ENCODE measurements around the gene ATXN10.

Gene ATXN10

GRCh38 chr22:45848904-45849303, 177.3 kb downstream of the ATXN10 start:
- DNase-seq, result no peak

GRCh38 chr22:45852826-45853225, 181.2 kb downstream of the ATXN10 start:
- DNase-seq, result no peak

- no peak for DNase-seq
These were observed 184.3 kb downstream of the ATXN10 start for GRCh38 chr22:45855961-45856360.

- DNase-seq, result no peak
These were observed 185.9 kb downstream of the ATXN10 start for GRCh38 chr22:45857519-45857918.

GRCh38 chr22:45859231-45860161, 187.9 kb downstream of the ATXN10 start:
- DNase-seq, result no peak

GRCh38 chr22:45860201-45860600, 188.6 kb downstream of the ATXN10 start:
- DNase-seq, result no peak

GRCh38 chr22:45861259-45861658, 189.6 kb downstream of the ATXN10 start:
- DNase-seq, result no peak

GRCh38 chr22:45863981-45864751, 192.5 kb downstream of the ATXN10 start:
- DNase-seq, result peak in 34 of 56 donors; percentile 13 to 77 (median 48)

- DNase-seq, result no peak
These were observed 193.4 kb downstream of the ATXN10 start for GRCh38 chr22:45864959-45865476.

GRCh38 chr22:45865561-45866125, 194.0 kb downstream of the ATXN10 start:
- no peak for DNase-seq

- no peak for DNase-seq
These were observed 194.6 kb downstream of the ATXN10 start for GRCh38 chr22:45866126-45866645.

GRCh38 chr22:45866646-45867117, 195.0 kb downstream of the ATXN10 start:
- DNase-seq, result no peak

- no peak for DNase-seq
These were observed 195.7 kb downstream of the ATXN10 start for GRCh38 chr22:45867118-45867905.

GRCh38 chr22:45867906-45868555, 196.4 kb downstream of the ATXN10 start:
- DNase-seq, result no peak

- no peak for DNase-seq
These were observed 197.1 kb downstream of the ATXN10 start for GRCh38 chr22:45868571-45869339.

- DNase-seq, result no peak
These were observed 197.8 kb downstream of the ATXN10 start for GRCh38 chr22:45869340-45869847.

GRCh38 chr22:45870011-45870410, 198.4 kb downstream of the ATXN10 start:
- DNase-seq, result no peak

GRCh38 chr22:45871721-45872120, 200.1 kb downstream of the ATXN10 start:
- no peak for DNase-seq

Data from amygdala (tissue), 56 donors.